H54 (cell line): ENCODE measurements around the gene SERPINB4.
A peak's percentile ranks its signal among the peaks of the same experiment; 100 is the strongest.
"Not testable (repeated sequence)": the region's sequence is repeated elsewhere in the genome, so short reads cannot be mapped to it uniquely, and the experiment has no call there.

Source experiments
- DNase-seq: peaks from one replicate; pipeline ENCODE4 v3.0.0; 2011; ENCODE audit warnings: low spot score, mixed read lengths; ENCODE audit not compliant: insufficient read length
- FAIRE-seq: peaks from 3 replicates; lab custom pipeline; 2011; peaks lifted over from hg19 to GRCh38; lab: Jason Lieb, UNC
- POLR2A ChIP-seq: IDR thresholded peaks from 2 replicates; pipeline ENCODE4 v1.6.1; 2011; ENCODE audit warnings: low read depth, mild to moderate bottlenecking, low read length

The SERPINB4 gene

DNA sequence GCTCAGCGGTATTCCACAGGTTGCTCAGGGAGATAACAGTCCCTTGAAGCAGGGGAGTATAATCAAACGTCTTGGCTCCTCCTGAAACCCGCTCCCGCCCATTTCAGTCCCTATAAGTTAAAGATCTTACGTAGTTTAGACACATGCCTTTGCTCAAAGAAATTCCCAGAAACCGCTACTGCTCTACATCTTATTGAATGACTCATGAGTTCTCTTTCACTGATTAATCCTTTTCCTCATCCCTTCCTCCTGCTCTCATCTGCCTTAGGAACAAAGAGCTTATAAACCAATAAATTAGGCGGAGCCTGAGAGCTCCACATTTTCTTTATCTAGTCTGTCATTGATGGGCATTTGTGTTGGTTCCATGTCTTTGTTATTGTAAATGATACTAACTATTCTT, 4.2 kb upstream of the SERPINB4 start:
- no peak for DNase-seq
- FAIRE-seq: no peak
- no peak for TF ChIP-seq POLR2A

DNA sequence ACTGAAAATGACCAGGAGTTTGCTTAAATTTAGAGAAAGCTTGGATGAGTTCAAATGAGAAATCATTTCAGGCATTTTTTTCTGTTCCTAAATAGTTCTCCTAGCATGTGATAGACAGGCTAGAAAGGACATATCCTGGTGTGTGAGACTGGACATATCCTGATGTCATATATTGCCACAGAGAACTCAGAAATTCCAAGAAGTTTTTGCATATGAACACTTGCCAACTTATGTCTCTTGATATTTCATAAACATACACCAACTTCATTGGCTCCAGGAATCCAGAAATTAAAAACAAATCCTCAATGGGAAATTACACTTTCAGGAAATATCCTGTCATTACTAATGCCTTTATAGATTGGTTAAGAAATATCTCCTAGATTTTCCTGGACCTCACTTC, 2.9 kb upstream of the SERPINB4 start:
- TF ChIP-seq POLR2A: no peak
- DNase-seq (no peak), FAIRE-seq (no peak)

DNA sequence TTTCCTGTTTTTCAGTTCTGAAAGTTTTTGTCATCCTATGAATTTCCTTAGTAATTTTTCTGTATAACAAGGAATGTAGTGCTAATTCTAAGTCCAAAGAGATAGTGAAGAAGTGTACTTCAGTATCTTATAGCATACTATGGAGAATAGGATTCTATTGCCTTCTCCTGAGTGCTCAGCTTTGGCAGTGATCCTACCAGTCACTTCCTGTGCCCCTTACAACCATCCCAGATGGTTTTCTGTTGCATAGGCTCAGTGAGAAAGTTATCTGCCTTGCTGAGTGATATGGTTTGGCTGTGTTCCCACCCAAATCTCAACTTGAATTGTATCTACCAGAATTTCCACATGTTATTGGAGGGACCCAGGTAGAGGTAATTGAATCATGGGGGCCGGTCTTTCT, 638 bp upstream of the SERPINB4 start:
- DNase-seq: not testable (repeated sequence)
- FAIRE-seq: peak; percentile 61

DNA sequence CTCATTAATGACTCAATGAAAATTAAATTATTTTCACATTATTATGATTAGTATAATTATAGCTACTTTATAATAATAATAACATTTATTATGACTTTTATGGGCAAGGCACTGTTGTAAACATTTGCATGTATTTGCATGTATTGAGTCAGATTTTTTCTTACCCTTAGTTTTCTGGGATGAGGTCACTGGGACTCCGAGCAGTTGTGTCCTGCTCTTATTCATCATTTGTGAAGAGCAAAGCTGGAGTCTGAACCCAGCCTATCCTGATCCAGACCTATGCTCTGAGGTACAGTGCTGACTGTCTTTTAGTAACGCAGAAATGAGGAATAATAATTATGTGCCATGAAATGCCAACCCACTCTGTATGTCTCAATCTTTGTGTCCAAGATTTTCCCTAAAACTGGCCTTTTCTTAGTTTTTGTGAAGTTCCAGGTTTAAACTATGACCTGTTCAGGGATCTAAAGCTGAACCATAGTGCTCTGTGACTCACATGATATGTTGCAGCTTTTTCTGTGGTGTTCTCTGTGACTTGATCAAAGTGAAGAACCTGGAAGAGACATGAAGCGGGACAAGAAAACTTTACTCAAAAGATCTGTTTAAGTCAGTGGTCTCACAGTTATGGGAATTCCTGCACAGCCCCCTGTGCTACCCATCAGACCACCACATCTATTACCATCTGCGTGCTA, 1.2 kb downstream of the SERPINB4 start:
- DNase-seq: not testable (repeated sequence)
- peak; percentile 57 for FAIRE-seq

DNA sequence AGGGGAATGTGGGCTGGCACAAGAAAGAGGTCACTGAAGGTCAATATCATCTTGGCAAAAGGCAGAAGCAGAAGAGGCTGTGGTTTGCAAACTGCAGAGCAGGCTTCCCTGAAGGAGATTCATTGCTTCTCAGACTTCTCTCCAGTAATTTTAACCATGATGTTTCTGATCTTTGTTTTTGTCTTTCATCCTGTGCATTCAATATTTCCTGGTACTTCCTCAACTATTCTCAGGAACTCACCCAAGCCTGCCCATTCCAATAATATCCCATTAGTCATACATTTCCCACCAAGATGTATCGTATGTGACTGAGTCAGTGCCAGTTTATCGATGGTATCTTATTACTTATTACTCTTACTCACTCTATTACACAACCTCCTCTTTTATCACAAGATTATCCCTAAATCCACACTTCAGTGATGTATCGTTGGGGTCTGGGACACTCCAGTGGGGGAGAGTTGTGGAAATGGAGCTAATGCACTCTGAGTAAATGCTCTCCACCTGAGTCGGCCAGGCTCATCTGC, 2.8 kb downstream of the SERPINB4 start:
- peak; percentile 62 for FAIRE-seq
- DNase-seq: not testable (repeated sequence)

DNA sequence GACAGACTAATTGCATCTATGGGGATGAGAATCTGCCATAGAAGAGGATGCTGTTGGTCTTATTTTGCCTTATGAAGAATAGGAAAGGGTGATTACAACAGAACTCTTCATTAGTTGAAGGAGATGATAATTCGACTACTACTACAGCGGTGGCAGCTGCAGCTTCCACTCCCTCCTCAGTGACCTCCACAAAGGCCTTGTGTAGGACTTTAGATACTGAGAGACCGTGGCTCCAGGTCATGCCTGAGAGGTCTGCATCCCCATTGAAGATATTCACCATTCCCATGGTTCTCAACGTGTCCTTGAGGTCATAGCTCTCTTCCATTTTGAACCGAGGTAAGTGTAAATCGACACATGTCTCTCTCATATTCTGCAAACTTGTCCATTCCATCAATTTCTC, 6.4 kb downstream of the SERPINB4 start:
- FAIRE-seq: no peak
- no peak for TF ChIP-seq POLR2A

DNA sequence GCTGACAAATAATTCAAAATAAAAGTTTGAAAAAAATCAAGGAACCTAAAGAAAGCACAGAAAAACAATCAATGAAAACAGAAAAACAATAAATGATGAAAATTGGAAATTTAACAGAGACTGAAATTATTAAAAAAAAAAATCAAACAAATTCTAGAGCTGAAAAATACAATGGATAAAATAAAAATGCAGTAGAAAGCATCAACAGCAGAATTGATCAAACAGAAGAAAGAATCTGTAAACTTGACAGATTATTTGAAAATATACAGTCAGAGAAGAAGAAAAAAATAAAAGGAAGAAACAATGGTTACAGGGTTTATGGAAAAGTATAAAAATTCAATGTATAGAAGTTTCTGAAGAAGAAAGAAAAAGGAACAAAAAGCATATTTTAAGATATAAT, 16.2 kb downstream of the SERPINB4 start:
- TF ChIP-seq POLR2A: no peak
- FAIRE-seq (no peak), DNase-seq (no peak)

More for the DNA sequence above, 6.4 kb downstream of the SERPINB4 start:
- no peak for DNase-seq

DNA sequence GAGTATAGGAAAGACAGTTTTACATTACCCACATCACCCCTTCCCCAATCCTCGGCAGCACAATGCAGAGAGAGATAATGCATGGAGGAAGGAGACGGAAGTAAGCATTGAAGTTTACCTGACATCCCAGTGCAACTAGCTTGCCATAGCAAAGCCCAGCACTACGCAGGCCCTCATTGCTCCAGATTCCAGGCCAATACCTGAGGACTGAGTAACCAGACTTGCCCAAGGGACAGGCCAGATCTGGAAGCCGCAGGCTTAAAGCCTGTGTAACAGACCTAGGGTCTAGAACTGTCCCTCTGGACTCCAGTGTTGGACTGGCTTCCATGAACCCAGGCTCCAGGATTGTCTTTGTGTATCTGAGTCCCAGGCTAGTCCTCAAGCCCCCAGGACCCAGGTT, 17.6 kb downstream of the SERPINB4 start:
- DNase-seq (no peak), FAIRE-seq (no peak)

DNA sequence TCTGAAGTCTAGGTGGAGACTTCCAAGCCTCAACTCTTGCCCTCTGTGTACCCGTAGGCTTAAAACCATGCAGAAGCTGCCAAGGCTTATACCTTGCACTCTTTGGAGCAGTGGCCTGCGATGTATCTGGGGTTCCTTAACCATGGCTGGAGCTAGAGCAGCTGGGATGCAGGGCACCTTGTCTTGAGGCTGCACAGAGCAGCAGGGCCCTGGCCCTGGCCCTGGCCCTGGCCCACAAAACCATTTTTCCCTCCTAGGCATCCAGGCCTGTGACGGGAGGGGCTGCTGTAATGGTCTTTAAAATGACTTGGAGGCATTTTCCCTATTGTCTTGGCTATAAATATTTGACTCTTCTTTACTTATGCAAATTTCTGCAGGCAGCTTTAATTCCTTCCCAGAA, 19.2 kb downstream of the SERPINB4 start:
- DNase-seq (no peak), FAIRE-seq (no peak)
- no peak for TF ChIP-seq POLR2A

More for the DNA sequence above, 17.6 kb downstream of the SERPINB4 start:
- no peak for TF ChIP-seq POLR2A

DNA sequence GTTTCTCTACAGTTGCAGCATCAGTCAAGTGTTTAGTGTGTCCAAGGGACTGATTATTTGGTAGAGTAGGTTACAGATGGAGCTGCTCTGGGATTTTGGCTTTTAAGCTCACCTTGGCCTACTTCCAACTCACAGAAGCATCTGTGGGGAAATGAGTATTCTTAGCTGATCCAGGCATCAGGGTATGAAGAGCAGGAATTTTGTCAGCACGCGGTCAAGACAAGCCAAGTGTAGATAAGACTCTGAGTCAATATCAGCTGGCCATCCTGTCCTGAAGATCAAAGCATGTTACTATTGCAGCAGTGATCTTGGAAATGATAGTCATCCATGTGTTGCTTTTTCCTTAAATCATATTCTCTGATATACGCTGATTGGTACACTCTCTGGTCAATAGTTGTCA, 24.4 kb downstream of the SERPINB4 start:
- DNase-seq (no peak), FAIRE-seq (no peak)
- no peak for TF ChIP-seq POLR2A

DNA sequence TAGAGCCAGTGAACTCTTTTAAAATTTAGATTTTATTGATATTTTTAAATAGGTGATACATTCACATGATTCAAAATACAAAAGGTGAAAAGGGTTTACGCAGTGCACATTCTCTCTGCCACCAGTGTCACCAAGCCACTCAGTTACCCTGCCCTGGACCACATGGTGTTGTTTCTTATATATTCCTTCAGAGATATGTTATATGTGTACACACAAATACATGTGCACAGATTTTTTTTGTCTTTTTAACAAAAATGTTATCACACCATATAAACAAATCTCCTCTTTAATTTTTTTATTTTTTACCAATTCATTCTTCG, 26.2 kb downstream of the SERPINB4 start:
- no peak for TF ChIP-seq POLR2A
- DNase-seq (no peak), FAIRE-seq (no peak)

DNA sequence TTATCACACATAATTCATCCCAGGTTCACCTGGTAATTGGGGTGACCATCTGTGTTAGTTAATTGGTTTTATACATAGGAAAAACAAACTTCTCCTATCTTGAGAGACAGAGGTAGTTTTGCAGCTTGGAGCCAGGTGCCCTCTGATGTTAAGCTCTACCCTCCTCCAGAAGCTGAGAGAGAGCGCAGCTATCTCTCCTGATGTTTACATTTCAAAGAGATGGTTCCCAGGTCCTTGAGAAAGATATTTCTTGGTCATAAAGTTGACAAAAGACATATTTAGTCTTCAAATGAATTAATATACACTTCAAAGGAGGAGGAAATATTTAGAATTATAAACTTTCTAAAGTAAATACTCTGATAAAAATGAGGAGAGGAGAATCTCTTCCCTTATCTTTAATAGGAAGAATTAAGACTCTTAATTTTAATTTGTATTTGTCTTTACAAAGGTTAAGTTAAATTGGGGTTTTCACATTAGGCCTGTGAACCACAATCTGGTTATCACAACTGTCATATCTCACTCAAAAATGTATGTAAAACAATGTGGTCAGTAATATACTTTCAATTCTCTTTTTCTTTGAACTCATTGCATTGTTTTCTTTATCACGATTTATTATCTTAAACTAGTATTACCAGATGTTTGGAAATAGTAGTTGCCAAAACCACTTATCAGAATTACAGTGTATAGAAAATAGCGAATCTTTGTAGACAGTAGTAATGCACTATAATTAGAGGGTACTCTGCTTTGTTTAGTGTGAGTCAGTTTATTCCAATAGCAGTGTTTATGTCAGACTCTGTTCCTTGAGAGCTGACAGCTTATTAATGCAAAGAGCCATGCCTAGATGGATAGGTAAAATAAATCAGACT, 26.8 kb downstream of the SERPINB4 start:
- DNase-seq (no peak), FAIRE-seq (no peak)

DNA sequence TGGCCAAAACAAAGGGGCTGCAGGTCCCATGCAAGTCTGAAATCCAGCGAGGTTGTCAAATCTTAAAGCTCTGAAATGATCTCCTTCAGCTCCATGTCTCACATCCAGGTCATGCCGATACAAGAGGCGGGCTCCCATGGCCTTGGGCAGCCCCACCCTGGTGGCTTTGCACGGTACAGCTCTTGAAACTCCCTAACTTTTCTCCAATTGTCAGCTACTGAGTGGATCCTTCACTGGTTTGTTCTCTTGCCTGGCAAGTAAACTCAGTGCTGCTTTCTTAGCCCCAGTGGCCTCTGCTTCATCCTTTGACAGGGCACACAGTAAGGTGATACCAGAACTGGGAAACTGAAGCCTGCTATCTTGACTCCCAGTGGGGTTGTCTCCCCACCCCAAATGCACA, 30.6 kb downstream of the SERPINB4 start:
- FAIRE-seq: no peak
- TF ChIP-seq POLR2A: no peak

More for the DNA sequence above, 26.8 kb downstream of the SERPINB4 start:
- TF ChIP-seq POLR2A: no peak

DNA sequence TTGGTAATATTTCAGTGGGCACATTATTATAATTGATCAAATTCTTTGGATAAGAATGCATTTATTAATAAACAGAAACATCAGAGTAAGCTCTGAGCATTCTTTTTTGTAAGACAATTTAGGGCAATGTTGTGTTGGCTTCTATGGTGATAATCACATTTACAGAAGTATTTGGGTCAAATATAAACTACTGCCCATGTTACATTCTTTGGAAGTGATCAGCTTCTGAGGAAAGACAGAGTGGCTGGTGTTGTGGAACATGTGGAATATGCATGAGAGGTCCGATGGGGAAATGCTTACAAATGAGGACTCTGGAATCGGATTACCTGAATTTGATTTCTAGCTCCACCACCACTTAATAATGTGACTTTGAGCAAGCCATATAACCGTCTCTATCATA, 37.5 kb downstream of the SERPINB4 start:
- no peak for TF ChIP-seq POLR2A
- FAIRE-seq (no peak), DNase-seq (no peak)

More for the DNA sequence above, 30.6 kb downstream of the SERPINB4 start:
- no peak for DNase-seq
